ENCODE measurements around the gene RANBP17. TPM values are rescaled to one million over a fixed set of nuclear protein-coding genes. Genes with fewer than 3 reads are reported as not detected.

Gene RANBP17
- total RNA-seq, 1 donor from 2014 or later: 3.9 TPM

GRCh38 chr5:171189442-171189841, 327.6 kb downstream of the RANBP17 start:
- DNase-seq: no peak
- intact Hi-C loops (cut with micrococcal nuclease): no loop called here
- ATAC-seq: no peak

- DNase-seq (no peak), ATAC-seq (no peak)
- intact Hi-C loops (cut with micrococcal nuclease): no loop called here
Measured at GRCh38 chr5:171192111-171192510, 330.3 kb downstream of the RANBP17 start.

GRCh38 chr5:171201310-171201709, 339.5 kb downstream of the RANBP17 start:
- intact Hi-C loops (cut with micrococcal nuclease): no loop called here
- ATAC-seq (no peak), DNase-seq (no peak)

GRCh38 chr5:171205375-171205774, 343.6 kb downstream of the RANBP17 start:
- ATAC-seq (no peak), DNase-seq (no peak)
- intact Hi-C loops (cut with micrococcal nuclease): loop anchor here (5.0 kb wide), 1 partner anchor 132 kb away; no protein-coding TSS in a partner anchor

- intact Hi-C loops (cut with micrococcal nuclease): loop anchor here (5.0 kb wide), 1 partner anchor 130 kb away; no protein-coding TSS in a partner anchor
- DNase-seq (no peak), ATAC-seq (no peak)
Measured at GRCh38 chr5:171207256-171207847, 345.5 kb downstream of the RANBP17 start.

- DNase-seq: no peak
- no peak for ATAC-seq
- intact Hi-C loops (cut with micrococcal nuclease): no loop called here
Measured at GRCh38 chr5:171221916-171222315, 360.1 kb downstream of the RANBP17 start.

GRCh38 chr5:171223927-171224326, 362.1 kb downstream of the RANBP17 start:
- ATAC-seq: no peak
- intact Hi-C loops (cut with micrococcal nuclease): no loop called here
- DNase-seq: no peak

GRCh38 chr5:171226096-171226754, 364.4 kb downstream of the RANBP17 start:
- intact Hi-C loops (cut with micrococcal nuclease): no loop called here
- ATAC-seq (no peak), DNase-seq (no peak)

- ATAC-seq (no peak), DNase-seq (no peak)
- intact Hi-C loops (cut with micrococcal nuclease): no loop called here
Measured at GRCh38 chr5:171226864-171227263, 365.0 kb downstream of the RANBP17 start.

- ATAC-seq: no peak
Measured at GRCh38 chr5:171236651-171237050, 374.8 kb downstream of the RANBP17 start.

GRCh38 chr5:171242521-171242920, 380.7 kb downstream of the RANBP17 start:
- intact Hi-C loops (cut with micrococcal nuclease): no loop called here
- ATAC-seq: no peak
- DNase-seq: no peak

More at GRCh38 chr5:171236651-171237050, 374.8 kb downstream of the RANBP17 start:
- DNase-seq: no peak
- intact Hi-C loops (cut with micrococcal nuclease): no loop called here

- ATAC-seq (no peak), DNase-seq (no peak)
- intact Hi-C loops (cut with micrococcal nuclease): no loop called here
Measured at GRCh38 chr5:171246231-171246630, 384.4 kb downstream of the RANBP17 start.

GRCh38 chr5:171249460-171249859, 387.6 kb downstream of the RANBP17 start:
- no peak for ATAC-seq
- intact Hi-C loops (cut with micrococcal nuclease): no loop called here
- DNase-seq: no peak

GRCh38 chr5:171250738-171251137, 388.9 kb downstream of the RANBP17 start:
- DNase-seq (no peak), ATAC-seq (no peak)
- intact Hi-C loops (cut with micrococcal nuclease): no loop called here

GRCh38 chr5:171251519-171251918, 389.7 kb downstream of the RANBP17 start:
- intact Hi-C loops (cut with micrococcal nuclease): no loop called here
- DNase-seq (no peak), ATAC-seq (no peak)

GRCh38 chr5:171252674-171253073, 390.9 kb downstream of the RANBP17 start:
- ATAC-seq (no peak), DNase-seq (no peak)
- intact Hi-C loops (cut with micrococcal nuclease): no loop called here

GRCh38 chr5:171258737-171259415, 397.1 kb downstream of the RANBP17 start:
- ATAC-seq (no peak), DNase-seq (no peak)
- intact Hi-C loops (cut with micrococcal nuclease): no loop called here

GRCh38 chr5:171261361-171261760, 399.5 kb downstream of the RANBP17 start:
- DNase-seq: no peak
- no peak for ATAC-seq
- intact Hi-C loops (cut with micrococcal nuclease): no loop called here

GRCh38 chr5:171261904-171262303, 400.1 kb downstream of the RANBP17 start:
- no peak for ATAC-seq
- intact Hi-C loops (cut with micrococcal nuclease): no loop called here

GRCh38 chr5:171263181-171263580, 401.4 kb downstream of the RANBP17 start:
- no peak for ATAC-seq

More at GRCh38 chr5:171261904-171262303, 400.1 kb downstream of the RANBP17 start:
- DNase-seq: no peak

More at GRCh38 chr5:171263181-171263580, 401.4 kb downstream of the RANBP17 start:
- intact Hi-C loops (cut with micrococcal nuclease): no loop called here
- no peak for DNase-seq
